ENCODE data around the gene RRP8.
A peak's percentile ranks its signal among the peaks of the same experiment; 100 is the strongest.

DNA sequence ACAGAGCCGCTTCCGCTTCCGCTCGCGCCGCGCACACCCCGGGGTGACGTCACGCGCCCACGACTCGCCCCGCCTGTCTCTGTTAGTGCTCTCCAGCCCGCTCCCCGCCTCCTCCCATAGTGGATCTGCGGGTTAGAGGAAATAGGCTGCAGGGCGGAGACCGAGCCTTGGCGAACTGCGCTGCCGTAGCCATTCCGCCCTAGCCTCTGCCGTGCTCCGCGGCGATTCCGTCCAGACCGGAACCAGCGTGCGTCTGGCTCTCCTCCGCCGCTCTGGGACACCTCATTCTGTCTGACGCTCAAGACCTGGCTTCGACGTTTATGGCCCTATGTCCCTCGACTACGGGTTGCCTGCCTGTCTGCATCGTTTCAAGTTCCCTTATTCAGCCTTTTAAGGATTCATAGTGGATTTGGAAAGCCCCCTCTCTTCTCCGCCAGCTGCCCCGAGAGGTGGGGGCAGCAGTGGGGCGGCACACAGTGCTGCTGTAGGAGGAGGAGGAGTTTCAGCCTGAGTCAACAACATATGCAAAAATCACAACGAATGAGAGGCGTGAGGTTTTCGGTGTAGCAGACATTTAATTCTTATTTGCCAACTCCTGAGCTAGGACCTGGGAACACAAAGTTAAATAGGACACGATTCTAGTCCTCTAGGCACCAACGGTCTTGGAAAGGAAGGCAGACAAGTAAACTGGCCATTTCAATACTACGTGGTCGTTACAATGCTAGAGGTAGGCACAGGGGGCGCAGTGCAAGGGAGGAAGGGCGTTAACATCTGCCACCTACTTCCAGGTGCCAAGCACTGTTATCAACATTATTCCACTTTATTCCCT, 9.0 kb upstream of the RRP8 start, which contains the start of gene TAF10:
- TF ChIP-seq, protein P1, sequence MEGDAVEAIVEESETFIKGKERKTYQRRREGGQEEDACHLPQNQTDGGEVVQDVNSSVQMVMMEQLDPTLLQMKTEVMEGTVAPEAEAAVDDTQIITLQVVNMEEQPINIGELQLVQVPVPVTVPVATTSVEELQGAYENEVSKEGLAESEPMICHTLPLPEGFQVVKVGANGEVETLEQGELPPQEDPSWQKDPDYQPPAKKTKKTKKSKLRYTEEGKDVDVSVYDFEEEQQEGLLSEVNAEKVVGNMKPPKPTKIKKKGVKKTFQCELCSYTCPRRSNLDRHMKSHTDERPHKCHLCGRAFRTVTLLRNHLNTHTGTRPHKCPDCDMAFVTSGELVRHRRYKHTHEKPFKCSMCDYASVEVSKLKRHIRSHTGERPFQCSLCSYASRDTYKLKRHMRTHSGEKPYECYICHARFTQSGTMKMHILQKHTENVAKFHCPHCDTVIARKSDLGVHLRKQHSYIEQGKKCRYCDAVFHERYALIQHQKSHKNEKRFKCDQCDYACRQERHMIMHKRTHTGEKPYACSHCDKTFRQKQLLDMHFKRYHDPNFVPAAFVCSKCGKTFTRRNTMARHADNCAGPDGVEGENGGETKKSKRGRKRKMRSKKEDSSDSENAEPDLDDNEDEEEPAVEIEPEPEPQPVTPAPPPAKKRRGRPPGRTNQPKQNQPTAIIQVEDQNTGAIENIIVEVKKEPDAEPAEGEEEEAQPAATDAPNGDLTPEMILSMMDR (IDR thresholded peaks at IDR 0.05) = peak in 5 of 6 experiments; percentile 25 to 57 (median 37)
- TF ChIP-seq POLR2A (IDR thresholded peaks at IDR 0.05) = peak; percentile 85 to 99
